ENCODE data around the gene C1QTNF12.

GRCh38 chr1:1244192-1244811 lies 2.2 kb downstream of the C1QTNF12 start:
- TF ChIP-seq MAX (IDR thresholded peaks at IDR 0.05) = no peak
- no peak for TF ChIP-seq YY1 (IDR thresholded peaks at IDR 0.05; ENCODE audit: low read depth)
- TF ChIP-seq RAD21 (IDR thresholded peaks at IDR 0.05; ENCODE audit: low read depth) = no peak
- TF ChIP-seq, protein P1, sequence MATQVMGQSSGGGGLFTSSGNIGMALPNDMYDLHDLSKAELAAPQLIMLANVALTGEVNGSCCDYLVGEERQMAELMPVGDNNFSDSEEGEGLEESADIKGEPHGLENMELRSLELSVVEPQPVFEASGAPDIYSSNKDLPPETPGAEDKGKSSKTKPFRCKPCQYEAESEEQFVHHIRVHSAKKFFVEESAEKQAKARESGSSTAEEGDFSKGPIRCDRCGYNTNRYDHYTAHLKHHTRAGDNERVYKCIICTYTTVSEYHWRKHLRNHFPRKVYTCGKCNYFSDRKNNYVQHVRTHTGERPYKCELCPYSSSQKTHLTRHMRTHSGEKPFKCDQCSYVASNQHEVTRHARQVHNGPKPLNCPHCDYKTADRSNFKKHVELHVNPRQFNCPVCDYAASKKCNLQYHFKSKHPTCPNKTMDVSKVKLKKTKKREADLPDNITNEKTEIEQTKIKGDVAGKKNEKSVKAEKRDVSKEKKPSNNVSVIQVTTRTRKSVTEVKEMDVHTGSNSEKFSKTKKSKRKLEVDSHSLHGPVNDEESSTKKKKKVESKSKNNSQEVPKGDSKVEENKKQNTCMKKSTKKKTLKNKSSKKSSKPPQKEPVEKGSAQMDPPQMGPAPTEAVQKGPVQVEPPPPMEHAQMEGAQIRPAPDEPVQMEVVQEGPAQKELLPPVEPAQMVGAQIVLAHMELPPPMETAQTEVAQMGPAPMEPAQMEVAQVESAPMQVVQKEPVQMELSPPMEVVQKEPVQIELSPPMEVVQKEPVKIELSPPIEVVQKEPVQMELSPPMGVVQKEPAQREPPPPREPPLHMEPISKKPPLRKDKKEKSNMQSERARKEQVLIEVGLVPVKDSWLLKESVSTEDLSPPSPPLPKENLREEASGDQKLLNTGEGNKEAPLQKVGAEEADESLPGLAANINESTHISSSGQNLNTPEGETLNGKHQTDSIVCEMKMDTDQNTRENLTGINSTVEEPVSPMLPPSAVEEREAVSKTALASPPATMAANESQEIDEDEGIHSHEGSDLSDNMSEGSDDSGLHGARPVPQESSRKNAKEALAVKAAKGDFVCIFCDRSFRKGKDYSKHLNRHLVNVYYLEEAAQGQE (IDR thresholded peaks at IDR 0.05; ENCODE audit: low read depth) = no peak
- no peak for TF ChIP-seq EGR1 (IDR thresholded peaks at IDR 0.05)
- no peak for TF ChIP-seq TEAD4 (IDR thresholded peaks at IDR 0.05)
- no peak for TF ChIP-seq CEBPB (IDR thresholded peaks at IDR 0.05)
- TF ChIP-seq FOXM1 (IDR thresholded peaks at IDR 0.05; ENCODE audit: borderline replicate concordance, low read depth) = no peak
- TF ChIP-seq TAF1 (IDR thresholded peaks at IDR 0.05; ENCODE audit: low read depth) = no peak
- no peak for TF ChIP-seq TCF12 (IDR thresholded peaks at IDR 0.05; ENCODE audit: low read depth)
- TF ChIP-seq, protein P2, sequence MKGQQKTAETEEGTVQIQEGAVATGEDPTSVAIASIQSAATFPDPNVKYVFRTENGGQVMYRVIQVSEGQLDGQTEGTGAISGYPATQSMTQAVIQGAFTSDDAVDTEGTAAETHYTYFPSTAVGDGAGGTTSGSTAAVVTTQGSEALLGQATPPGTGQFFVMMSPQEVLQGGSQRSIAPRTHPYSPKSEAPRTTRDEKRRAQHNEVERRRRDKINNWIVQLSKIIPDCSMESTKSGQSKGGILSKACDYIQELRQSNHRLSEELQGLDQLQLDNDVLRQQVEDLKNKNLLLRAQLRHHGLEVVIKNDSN (IDR thresholded peaks at IDR 0.05) = no peak
